ENCODE results near the gene FNDC1.
A peak's percentile ranks its signal among the peaks of the same experiment; 100 is the strongest.

The FNDC1 gene

GRCh38 chr6:159134701-159135364 lies 34.4 kb upstream of the FNDC1 start:
- no peaks in the 10 kb centered on the region for H4K20me1 ChIP-seq (ENCODE audit: low read depth, low read length)
- H3K4me2 ChIP-seq (ENCODE audit: low read depth, low read length, poor library complexity, severe bottlenecking) = no peak overlapping the region
- no peak overlapping the region for H3K9ac ChIP-seq (ENCODE audit: low read length)
- no peak for TF ChIP-seq EZH2phosphoT487 (conservative IDR thresholded peaks at IDR 0.05; ENCODE audit: low read length)
- peak; percentile 92 for TF ChIP-seq CTCF (IDR thresholded peaks at IDR 0.05; ENCODE audit: insufficient read depth, low read length, poor library complexity, severe bottlenecking)
- no peaks in the 10 kb centered on the region for H3K36me3 ChIP-seq (ENCODE audit: low read length)
- no peak overlapping the region for H3K27ac ChIP-seq (ENCODE audit: low read depth, low read length)
- no peaks in the 10 kb centered on the region for H3K9me2 ChIP-seq (replicated peaks; ENCODE audit: insufficient read depth, low read length)
- no peak overlapping the region for H2AFZ ChIP-seq (ENCODE audit: low read depth, low read length, severe bottlenecking)
- no peaks in the 10 kb centered on the region for H3F3A ChIP-seq (ENCODE audit: insufficient read depth)
- H3K9me3 ChIP-seq (ENCODE audit: insufficient read depth, low read length) = no peaks in the 10 kb centered on the region
- no peaks in the 10 kb centered on the region for H3K79me2 ChIP-seq (ENCODE audit: insufficient read depth, low read length)
- no peaks in the 10 kb centered on the region for H3K27me3 ChIP-seq (ENCODE audit: low read length)
- H3K4me3 ChIP-seq (ENCODE audit: insufficient read depth, low read length, poor library complexity, severe bottlenecking) = no peak overlapping the region

- Histone ChIP-seq H3F3A (ENCODE audit: insufficient read depth) (no peaks in the 10 kb centered on the region), H3K9me2 (replicated peaks; ENCODE audit: insufficient read depth, low read length) (no peaks in the 10 kb centered on the region), H3K27me3 (ENCODE audit: low read length) (no peaks in the 10 kb centered on the region), H3K27ac (ENCODE audit: low read depth, low read length) (no peak overlapping the region), H3K79me2 (ENCODE audit: insufficient read depth, low read length) (no peaks in the 10 kb centered on the region), H3K4me2 (ENCODE audit: low read depth, low read length, poor library complexity, severe bottlenecking) (no peak overlapping the region), H2AFZ (ENCODE audit: low read depth, low read length, severe bottlenecking) (no peak overlapping the region), H3K9me3 (ENCODE audit: insufficient read depth, low read length) (no peaks in the 10 kb centered on the region), H3K9ac (ENCODE audit: low read length) (no peak overlapping the region), H3K4me3 (ENCODE audit: insufficient read depth, low read length, poor library complexity, severe bottlenecking) (no peak overlapping the region), H4K20me1 (ENCODE audit: low read depth, low read length) (no peaks in the 10 kb centered on the region), H3K36me3 (ENCODE audit: low read length) (no peaks in the 10 kb centered on the region)
- TF ChIP-seq EZH2phosphoT487 (conservative IDR thresholded peaks at IDR 0.05; ENCODE audit: low read length) (no peak), CTCF (IDR thresholded peaks at IDR 0.05; ENCODE audit: insufficient read depth, low read length, poor library complexity, severe bottlenecking) (no peak)
Observed at GRCh38 chr6:159137676-159138075, 31.5 kb upstream of the FNDC1 start.

GRCh38 chr6:159142531-159142930 lies 26.7 kb upstream of the FNDC1 start:
- Histone ChIP-seq H3K4me3 (ENCODE audit: insufficient read depth, low read length, poor library complexity, severe bottlenecking) (no peak overlapping the region), H3K79me2 (ENCODE audit: insufficient read depth, low read length) (no peaks in the 10 kb centered on the region), H3F3A (ENCODE audit: insufficient read depth) (no peaks in the 10 kb centered on the region), H3K27me3 (ENCODE audit: low read length) (no peaks in the 10 kb centered on the region), H3K4me2 (ENCODE audit: low read depth, low read length, poor library complexity, severe bottlenecking) (no peak overlapping the region), H3K9ac (ENCODE audit: low read length) (no peak overlapping the region), H3K9me2 (replicated peaks; ENCODE audit: insufficient read depth, low read length) (no peaks in the 10 kb centered on the region), H4K20me1 (ENCODE audit: low read depth, low read length) (no peaks in the 10 kb centered on the region), H3K27ac (ENCODE audit: low read depth, low read length) (no peak overlapping the region), H3K36me3 (ENCODE audit: low read length) (no peaks in the 10 kb centered on the region), H3K9me3 (ENCODE audit: insufficient read depth, low read length) (no peaks in the 10 kb centered on the region), H2AFZ (ENCODE audit: low read depth, low read length, severe bottlenecking) (no peak overlapping the region)
- TF ChIP-seq CTCF (IDR thresholded peaks at IDR 0.05; ENCODE audit: insufficient read depth, low read length, poor library complexity, severe bottlenecking) (no peak), EZH2phosphoT487 (conservative IDR thresholded peaks at IDR 0.05; ENCODE audit: low read length) (no peak)

All from SU-DHL-6 (cell line).